ENCODE results near the gene HOXB6. TPM values are rescaled to one million over a fixed set of nuclear protein-coding genes. Genes with fewer than 3 reads are reported as not detected.
A peak's percentile ranks its signal among the peaks of the same experiment; 100 is the strongest.

The HOXB6 gene
- total RNA-seq, 1 donor from 2014 or later, result not detected

DNA sequence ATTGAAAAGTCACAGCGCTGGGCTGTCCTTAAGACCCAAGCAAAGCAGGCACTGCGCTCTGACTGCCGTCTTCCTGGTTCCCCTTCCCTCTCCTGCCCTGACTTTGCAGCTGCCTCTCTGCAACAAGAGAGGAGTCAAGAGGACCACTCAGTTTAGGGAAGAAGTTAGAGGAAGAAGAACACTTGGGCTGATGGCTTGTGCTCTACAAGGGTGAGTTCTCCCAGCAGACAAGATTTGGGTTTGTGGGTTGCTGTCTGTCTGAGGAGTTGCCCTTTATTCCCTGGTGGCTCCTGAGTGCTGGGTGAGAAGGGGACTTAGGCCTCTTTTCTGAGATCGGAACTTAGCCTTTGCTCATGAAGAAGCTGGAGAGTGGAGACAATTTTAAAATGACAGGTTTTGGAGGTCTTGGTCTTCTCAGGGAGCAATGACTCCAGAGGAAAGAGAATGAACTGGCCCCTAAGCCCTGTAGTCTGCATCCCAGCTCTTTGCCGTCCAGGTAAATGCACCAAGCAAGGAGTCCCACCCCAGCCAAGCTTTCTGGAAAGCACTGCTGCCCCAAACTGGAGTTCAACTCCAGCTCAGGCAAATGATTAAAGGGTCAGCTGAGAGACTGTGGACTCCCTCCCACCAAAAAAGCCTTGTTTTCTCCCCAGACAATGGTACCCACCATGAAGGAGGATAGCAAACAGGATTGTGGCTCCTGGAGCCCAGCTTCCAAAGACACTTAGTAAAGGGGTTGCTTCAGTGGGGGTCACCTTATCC is 24.0 kb upstream of the HOXB6 start:
- TF ChIP-seq EZH2phosphoT487 (IDR thresholded peaks at IDR 0.05) (peak; percentile 64), EZH2 (IDR thresholded peaks at IDR 0.05) (peak; percentile 51)
- TF ChIP-seq, protein P1, sequence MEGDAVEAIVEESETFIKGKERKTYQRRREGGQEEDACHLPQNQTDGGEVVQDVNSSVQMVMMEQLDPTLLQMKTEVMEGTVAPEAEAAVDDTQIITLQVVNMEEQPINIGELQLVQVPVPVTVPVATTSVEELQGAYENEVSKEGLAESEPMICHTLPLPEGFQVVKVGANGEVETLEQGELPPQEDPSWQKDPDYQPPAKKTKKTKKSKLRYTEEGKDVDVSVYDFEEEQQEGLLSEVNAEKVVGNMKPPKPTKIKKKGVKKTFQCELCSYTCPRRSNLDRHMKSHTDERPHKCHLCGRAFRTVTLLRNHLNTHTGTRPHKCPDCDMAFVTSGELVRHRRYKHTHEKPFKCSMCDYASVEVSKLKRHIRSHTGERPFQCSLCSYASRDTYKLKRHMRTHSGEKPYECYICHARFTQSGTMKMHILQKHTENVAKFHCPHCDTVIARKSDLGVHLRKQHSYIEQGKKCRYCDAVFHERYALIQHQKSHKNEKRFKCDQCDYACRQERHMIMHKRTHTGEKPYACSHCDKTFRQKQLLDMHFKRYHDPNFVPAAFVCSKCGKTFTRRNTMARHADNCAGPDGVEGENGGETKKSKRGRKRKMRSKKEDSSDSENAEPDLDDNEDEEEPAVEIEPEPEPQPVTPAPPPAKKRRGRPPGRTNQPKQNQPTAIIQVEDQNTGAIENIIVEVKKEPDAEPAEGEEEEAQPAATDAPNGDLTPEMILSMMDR (IDR thresholded peaks at IDR 0.05), result no peak
- Histone ChIP-seq H3K4me2 (no peak overlapping the region), H4K20me1 (ENCODE audit: low read depth) (peaks cover 98% of the 10 kb centered on the region), H3K9me3 (ENCODE audit: low read depth) (no peaks in the 10 kb centered on the region), H3K36me3 (no peaks in the 10 kb centered on the region), H3K79me2 (ENCODE audit: low read depth) (no peaks in the 10 kb centered on the region), H2AFZ (replicated peaks) (no peak overlapping the region), H3K27ac (no peak overlapping the region), H3F3A (ENCODE audit: low read depth) (peaks cover 4% of the 10 kb centered on the region), H3K9ac (no peak overlapping the region), H3K27me3 (peaks cover 100% of the 10 kb centered on the region), H3K4me1 (peaks cover 9% of the 10 kb centered on the region), H3K4me3 (no peak overlapping the region)
- H3K9me3 Mint-ChIP-seq, result peaks cover 11% of the 10 kb centered on the region
- H3K27ac Mint-ChIP-seq, result no peak overlapping the region
- H3K4me3 Mint-ChIP-seq, result no peak overlapping the region
- no peaks in the 10 kb centered on the region for H3K36me3 Mint-ChIP-seq
- peaks cover 6% of the 10 kb centered on the region for H3K4me1 Mint-ChIP-seq
- peaks cover 87% of the 10 kb centered on the region for H3K27me3 Mint-ChIP-seq (ENCODE audit: insufficient read depth, low read depth)
- DNase-seq (ENCODE audit: low spot score), result no peak

DNA sequence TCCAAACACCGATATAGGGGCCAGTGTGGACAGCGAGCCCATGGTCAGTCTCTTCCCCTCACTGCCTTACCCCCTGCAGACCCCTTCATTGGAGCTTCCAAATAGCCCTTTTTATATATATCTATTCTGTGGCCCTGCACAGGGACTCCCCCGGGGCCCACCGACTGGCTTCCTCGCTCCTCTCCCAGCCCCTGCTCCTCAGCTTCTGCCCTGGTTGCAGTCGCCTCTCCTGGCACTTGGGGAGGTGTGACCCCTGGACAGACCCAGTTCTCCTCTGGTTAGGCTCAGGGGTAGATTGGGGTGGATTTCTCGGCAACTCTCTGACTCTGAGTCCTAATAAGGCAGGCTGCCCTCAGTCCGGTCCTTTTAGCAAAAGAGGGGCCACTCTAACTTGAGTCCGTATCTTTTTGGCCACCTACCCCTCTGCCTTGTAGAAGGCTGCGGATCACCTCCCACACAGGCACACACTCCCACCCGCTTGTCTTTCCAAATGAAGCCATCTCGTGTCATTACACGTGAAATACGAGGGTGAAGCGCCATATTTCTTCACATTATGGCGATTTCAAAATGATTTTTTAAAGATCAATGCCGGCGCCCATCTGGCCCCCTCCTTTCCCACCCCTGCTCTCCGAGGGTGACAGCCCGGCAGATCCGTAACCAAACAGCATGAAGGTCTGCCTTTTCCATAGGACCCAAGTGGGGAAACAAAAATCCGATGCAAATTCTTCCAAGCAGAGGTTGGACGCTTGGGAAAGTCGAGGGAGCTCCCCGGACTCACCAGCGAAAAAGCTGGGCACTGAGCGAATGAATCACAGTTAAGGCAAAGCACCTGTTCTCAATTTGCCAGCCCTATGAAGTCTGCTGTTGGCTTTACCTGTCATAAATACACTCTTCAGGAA is 23.1 kb upstream of the HOXB6 start:
- Histone ChIP-seq H3K4me3 (no peak overlapping the region), H3K27ac (no peak overlapping the region), H4K20me1 (ENCODE audit: low read depth) (peaks cover 99% of the 10 kb centered on the region), H2AFZ (replicated peaks) (no peak overlapping the region), H3K9me3 (ENCODE audit: low read depth) (no peaks in the 10 kb centered on the region), H3K4me2 (no peak overlapping the region), H3F3A (ENCODE audit: low read depth) (peaks cover 4% of the 10 kb centered on the region), H3K27me3 (peaks cover 100% of the 10 kb centered on the region), H3K36me3 (no peaks in the 10 kb centered on the region), H3K9ac (no peak overlapping the region), H3K79me2 (ENCODE audit: low read depth) (no peaks in the 10 kb centered on the region), H3K4me1 (peaks cover 9% of the 10 kb centered on the region)
- H3K36me3 Mint-ChIP-seq, result no peaks in the 10 kb centered on the region
- DNase-seq (ENCODE audit: low spot score), result no peak
- H3K9me3 Mint-ChIP-seq, result peaks cover 14% of the 10 kb centered on the region
- TF ChIP-seq, protein P1 (IDR thresholded peaks at IDR 0.05), result no peak
- TF ChIP-seq EZH2phosphoT487 (IDR thresholded peaks at IDR 0.05), result peak; percentile 48
- peak; percentile 5 for TF ChIP-seq EZH2 (IDR thresholded peaks at IDR 0.05)
- no peak overlapping the region for H3K27ac Mint-ChIP-seq
- H3K4me3 Mint-ChIP-seq, result no peak overlapping the region
- peaks cover 6% of the 10 kb centered on the region for H3K4me1 Mint-ChIP-seq
- peaks cover 90% of the 10 kb centered on the region for H3K27me3 Mint-ChIP-seq (ENCODE audit: insufficient read depth, low read depth)

DNA sequence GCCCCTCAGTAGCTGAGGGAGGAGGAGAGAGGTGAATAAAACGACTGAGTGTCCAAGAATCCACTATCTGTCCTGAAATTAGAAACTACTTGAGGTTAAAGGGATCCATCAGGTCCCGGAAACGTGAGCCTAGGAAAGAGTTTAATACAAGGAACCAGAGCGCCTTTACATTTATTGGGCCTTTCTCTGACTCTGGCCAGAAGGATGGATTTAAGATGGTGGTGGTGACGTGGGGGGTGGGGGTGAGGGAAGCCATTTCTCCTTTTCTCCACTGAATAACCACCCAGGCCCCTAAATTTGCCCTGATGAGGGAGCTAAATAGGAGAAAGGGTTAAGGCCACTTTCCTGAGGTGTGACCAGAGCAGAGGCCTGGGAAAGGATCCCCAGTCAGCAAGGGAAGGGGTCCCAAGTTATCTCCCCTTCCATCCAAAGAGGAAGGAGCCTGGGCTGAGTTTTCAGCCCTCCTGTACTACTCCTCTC is 22.4 kb upstream of the HOXB6 start:
- Histone ChIP-seq H3F3A (ENCODE audit: low read depth) (peaks cover 4% of the 10 kb centered on the region), H3K27ac (no peak overlapping the region), H3K4me2 (no peak overlapping the region), H3K9ac (no peak overlapping the region), H3K9me3 (ENCODE audit: low read depth) (no peaks in the 10 kb centered on the region), H2AFZ (replicated peaks) (no peak overlapping the region), H3K4me1 (peaks cover 9% of the 10 kb centered on the region), H3K36me3 (no peaks in the 10 kb centered on the region), H4K20me1 (ENCODE audit: low read depth) (peaks cover 99% of the 10 kb centered on the region), H3K4me3 (no peak overlapping the region), H3K79me2 (ENCODE audit: low read depth) (no peaks in the 10 kb centered on the region), H3K27me3 (peaks cover 100% of the 10 kb centered on the region)
- DNase-seq (ENCODE audit: low spot score), result no peak
- peaks cover 11% of the 10 kb centered on the region for H3K9me3 Mint-ChIP-seq
- no peaks in the 10 kb centered on the region for H3K36me3 Mint-ChIP-seq
- peak; percentile 28 for TF ChIP-seq EZH2 (IDR thresholded peaks at IDR 0.05)
- TF ChIP-seq EZH2phosphoT487 (IDR thresholded peaks at IDR 0.05), result no peak
- TF ChIP-seq, protein P1 (IDR thresholded peaks at IDR 0.05), result no peak
- peaks cover 6% of the 10 kb centered on the region for H3K4me1 Mint-ChIP-seq
- peaks cover 90% of the 10 kb centered on the region for H3K27me3 Mint-ChIP-seq (ENCODE audit: insufficient read depth, low read depth)
- no peak overlapping the region for H3K27ac Mint-ChIP-seq
- no peak overlapping the region for H3K4me3 Mint-ChIP-seq
